Testis (tissue), 5 donors: ENCODE data around the gene ROPN1. TPM values are rescaled to one million over a fixed set of nuclear protein-coding genes. Genes with fewer than 3 reads are reported as not detected.
"Not testable (repeated sequence)": the region's sequence is repeated elsewhere in the genome, so short reads cannot be mapped to it uniquely, and the experiment has no call there.

ENCODE experiments used
- DNase-seq: peaks from one replicate; pipeline ENCODE4 v3.0.0-alpha.2; 2019
- H3K27ac ChIP-seq, 2 donors: fragments of 200-600 bp; sonication (generic); one replicate each; pipeline ENCODE4 v1.5.1; 2019
- H3K27me3 ChIP-seq: fragments of 200-600 bp; sonication (generic); one replicate; pipeline ENCODE4 v1.5.1; 2019
- H3K36me3 ChIP-seq: fragments of 200-600 bp; sonication (generic); one replicate; pipeline ENCODE4 v1.5.1; 2017; ENCODE audit warnings: low read depth; ENCODE audit errors: missing control alignments
- H3K4me1 ChIP-seq: fragments of 200-600 bp; sonication (generic); one replicate; pipeline ENCODE4 v1.5.1; 2019
- H3K4me3 ChIP-seq, 2 donors: fragments of 200-600 bp; sonication (generic); one replicate each; pipeline ENCODE4 v1.5.1; 2017 to 2019
- H3K9me3 ChIP-seq: fragments of 200-600 bp; sonication (generic); one replicate; pipeline ENCODE4 v1.5.1; 2017
- CTCF ChIP-seq, 3 experiments: fragments of 450-650 bp in 2 of 3; fragments of 200-600 bp in 1 of 3; sonication (generic) in 1 of 3; IDR thresholded peaks; one replicate each; pipeline ENCODE4 v1.5.1; 2016 to 2019; ENCODE audit warnings: antibody characterized with exemption in 3 of 3, mild to moderate bottlenecking in 2 of 3, moderate library complexity in 1 of 3
- POLR2A ChIP-seq: fragments of 450-650 bp; IDR thresholded peaks from one replicate; pipeline ENCODE4 v1.6.1; 2017; ENCODE audit warnings: antibody characterized with exemption, mild to moderate bottlenecking, moderate library complexity
- WGBS, 2 donors: methylation state at CpG; one replicate each; pipeline ENCODE4 v1.1.5; 2018; 5-methylcytosine and 5-hydroxymethylcytosine counted together
- intact Hi-C: fragments of 100-400 bp; cut with DNase I; formaldehyde crosslinking; loops from one replicate; pipeline ENCODE4 v1.15.1; 2023; ENCODE audit warnings: low total_unique reads
- long read RNA-seq, 2 donors: transcript quantifications; one replicate each; lab custom pipeline, GENCODE V29; 2026
- polyA plus RNA-seq: library from polyadenylated mRNA; stranded (reverse); fragments of 350-450 nt; fragmentation: Illumina TruSeq; extraction: RNeasy Lipid Tissue Mini Kit (QIAGEN cat#74804); gene quantifications from one replicate; pipeline ENCODE4 v1.2.3, GENCODE V29; 2014; ENCODE audit warnings: low read depth, low replicate concordance; ENCODE audit not compliant: insufficient read depth
- total RNA-seq, 2 donors: library from RNA; depleted of rRNA; stranded (reverse); fragments of >200 nt; gene quantifications; one replicate each; pipeline ENCODE4 v1.2.3, GENCODE V29; 2016

ROPN1 gene
- total RNA-seq (100 to 1,000 TPM in 1 of 2 donors, 10 to 100 TPM in 1; 80.8 to 139 TPM), polyA plus RNA-seq (374 TPM)
- long read RNA-seq, donor 1: 0 reads
- long read RNA-seq, donor 2: 0 reads

DNA sequence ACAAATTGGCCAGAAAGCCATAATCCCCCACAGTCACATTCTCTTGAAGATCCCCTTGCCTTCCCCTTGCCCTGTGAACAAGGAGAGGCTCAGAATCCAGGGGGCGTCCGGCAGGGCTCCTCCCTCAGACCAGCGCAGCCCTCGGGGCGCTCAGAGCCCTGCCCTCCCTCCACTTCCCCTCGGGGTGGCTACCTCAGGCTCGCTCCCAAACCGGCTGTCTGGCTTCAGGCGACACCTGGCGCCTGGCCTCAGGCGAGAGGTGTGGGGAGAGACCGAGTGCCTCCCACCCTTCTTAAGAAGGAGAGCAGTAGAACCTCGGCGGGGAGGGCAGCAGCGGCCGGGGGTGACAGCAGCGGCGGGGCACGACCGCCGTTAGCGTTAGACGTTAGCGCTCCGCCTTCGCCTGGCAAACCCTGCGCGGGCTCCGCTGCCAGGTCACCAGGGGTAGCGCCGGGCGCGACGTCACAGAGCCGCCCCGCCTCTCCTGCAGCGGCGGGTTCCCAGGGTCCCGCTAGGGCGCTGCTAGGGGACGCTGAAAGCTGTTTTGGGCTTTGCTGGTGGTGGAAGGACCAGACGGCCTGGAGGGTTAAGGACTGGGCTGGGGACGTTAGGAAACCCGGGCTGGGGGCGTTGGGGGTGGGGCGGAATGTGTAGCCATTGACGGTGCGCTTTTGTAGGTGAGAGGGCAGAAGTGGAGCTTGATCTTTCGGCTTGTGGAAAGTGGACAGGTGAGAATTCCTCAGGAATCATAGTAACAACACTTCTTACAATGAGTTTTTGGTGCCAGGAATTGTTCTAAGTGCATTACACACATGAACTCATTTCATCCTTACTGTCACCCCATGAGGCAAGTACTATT, at the start of gene ROPN1:
Gene ROPN1 (minus strand): TSS at position 395 of the 859 bp plus-strand sequence. CDS start 11,643 bp downstream, outside the sequence.
- intact Hi-C loops: not testable (repeated sequence)

GRCh38 chr3:124041553-124041952, 49.6 kb upstream of the ROPN1 start:
- Histone ChIP-seq H3K36me3 (no peaks in the 10 kb centered on the region), H3K4me1 (no peaks in the 10 kb centered on the region), H3K9me3 (no peaks in the 10 kb centered on the region), H3K27me3 (no peaks in the 10 kb centered on the region), H3K27ac (no peak overlapping the region), H3K4me3 (no peak overlapping the region)
- DNase-seq: no peak
- intact Hi-C loops: no loop called here
- WGBS, 2 donors: 89 to 93% methylated on average over 5 of the region's 5 CpGs
- TF ChIP-seq POLR2A (no peak), CTCF (IDR thresholded peaks at IDR 0.05) (no peak)

More for the DNA sequence above, at the start of gene ROPN1:
- not testable (repeated sequence) for H3K27ac ChIP-seq, H3K9me3 ChIP-seq, H3K27me3 ChIP-seq, H3K36me3 ChIP-seq, H3K4me1 ChIP-seq, DNase-seq, H3K4me3 ChIP-seq
- 2 to 9% methylated on average over 6 of the region's 49 CpGs for WGBS, 2 donors

- no peaks in the 10 kb centered on the region for H3K36me3 ChIP-seq
- no peak for DNase-seq
- no peak for TF ChIP-seq POLR2A
- TF ChIP-seq CTCF (IDR thresholded peaks at IDR 0.05): no peak
- intact Hi-C loops: no loop called here
- no peaks in the 10 kb centered on the region for H3K27me3 ChIP-seq
- H3K27ac ChIP-seq: no peak overlapping the region
- no peaks in the 10 kb centered on the region for H3K9me3 ChIP-seq
- peaks cover 6% of the 10 kb centered on the region for H3K4me1 ChIP-seq
- no peak overlapping the region for H3K4me3 ChIP-seq
Observed at GRCh38 chr3:124037326-124037725, 45.4 kb upstream of the ROPN1 start.

GRCh38 chr3:124036214-124036613, 44.3 kb upstream of the ROPN1 start:
- H3K9me3 ChIP-seq, H3K27ac ChIP-seq, H3K27me3 ChIP-seq, intact Hi-C loops, DNase-seq, H3K4me3 ChIP-seq, H3K4me1 ChIP-seq, H3K36me3 ChIP-seq: not testable (repeated sequence)
- whole genome bisulfite sequencing, 2 donors: 94 to 97% methylated on average over 3 of the region's 3 CpGs

DNA sequence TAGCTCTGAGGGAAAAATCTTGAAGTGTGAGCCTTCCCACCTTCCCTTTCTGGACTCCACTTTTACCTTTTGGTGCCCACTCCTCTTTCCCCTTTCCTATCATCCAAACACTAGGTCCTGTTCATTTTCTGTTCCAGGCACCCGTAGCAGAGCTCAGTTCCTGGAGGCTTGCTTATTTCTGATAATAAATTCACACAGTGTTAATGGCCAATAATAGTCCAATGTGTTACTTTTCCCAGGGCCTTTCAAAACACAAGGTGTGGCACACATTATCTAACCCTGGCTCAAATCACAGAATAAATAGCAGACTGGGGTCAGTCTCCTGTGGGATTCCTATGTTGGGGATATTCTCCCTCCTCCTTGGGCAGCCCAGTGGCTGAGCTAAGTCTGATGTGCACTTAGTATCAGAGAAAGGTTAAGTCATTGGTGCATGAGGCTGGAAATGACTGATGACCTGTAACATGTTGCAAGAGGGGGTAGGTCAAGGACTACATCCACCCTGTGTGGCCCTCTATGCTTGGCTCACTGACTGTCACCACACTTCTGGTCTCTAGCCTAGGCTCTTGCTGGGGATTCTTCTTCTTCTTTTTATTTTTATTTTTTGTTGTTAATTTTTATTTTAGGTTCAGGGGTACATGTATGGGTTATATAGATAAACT, 43.7 kb upstream of the ROPN1 start:
- no peak for TF ChIP-seq POLR2A
- no peak for TF ChIP-seq CTCF (IDR thresholded peaks at IDR 0.05)
- WGBS, 2 donors: 57 to 67% methylated on average over 1 of the region's 1 CpG
- peaks cover 6% of the 10 kb centered on the region for H3K4me1 ChIP-seq
- H3K4me3 ChIP-seq: no peak overlapping the region
- no peaks in the 10 kb centered on the region for H3K36me3 ChIP-seq
- no peaks in the 10 kb centered on the region for H3K27me3 ChIP-seq
- intact Hi-C loops: no loop called here
- DNase-seq: no peak
- no peaks in the 10 kb centered on the region for H3K9me3 ChIP-seq
- no peak overlapping the region for H3K27ac ChIP-seq
